ENCODE measurements around the gene RARA.
A peak's percentile ranks its signal among the peaks of the same experiment; 100 is the strongest.

The RARA gene

DNA sequence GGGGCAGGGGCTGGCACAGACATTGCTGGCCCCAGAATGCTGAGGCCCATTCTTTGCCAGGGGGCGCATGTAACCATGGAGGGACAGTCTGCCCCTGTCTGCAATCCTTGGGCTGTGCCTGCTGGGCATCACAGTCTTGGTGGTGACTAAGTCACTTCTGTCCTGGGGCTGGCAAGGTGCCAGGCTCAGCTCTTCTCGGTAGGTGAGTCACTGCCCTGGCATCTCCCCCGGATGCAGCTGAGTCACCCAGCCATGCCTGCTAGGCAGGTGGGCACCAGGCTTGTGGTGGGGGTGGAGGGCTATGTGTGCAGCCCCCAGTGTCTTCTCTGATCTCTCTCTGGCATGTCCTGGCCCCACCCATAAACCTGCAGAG is 5.6 kb downstream of the RARA start:
- peaks cover 10% of the 10 kb centered on the region for H4K20me1 ChIP-seq
- peak overlapping the region; percentile 68 for H3K4me2 ChIP-seq
- H3K9me3 ChIP-seq = no peaks in the 10 kb centered on the region
- H3K4me1 ChIP-seq = peaks cover 96% of the 10 kb centered on the region
- no peak overlapping the region for H3K9ac ChIP-seq
- no peak for TF ChIP-seq Cebpa-rat (IDR thresholded peaks at IDR 0.05)
- no peaks in the 10 kb centered on the region; the same call in 1 of the 2 replicates for H3K27me3 ChIP-seq
- no peaks in the 10 kb centered on the region for H3K36me3 ChIP-seq
- no peak overlapping the region for H3K4me3 ChIP-seq
- H3K27ac ChIP-seq = no peak overlapping the region

DNA sequence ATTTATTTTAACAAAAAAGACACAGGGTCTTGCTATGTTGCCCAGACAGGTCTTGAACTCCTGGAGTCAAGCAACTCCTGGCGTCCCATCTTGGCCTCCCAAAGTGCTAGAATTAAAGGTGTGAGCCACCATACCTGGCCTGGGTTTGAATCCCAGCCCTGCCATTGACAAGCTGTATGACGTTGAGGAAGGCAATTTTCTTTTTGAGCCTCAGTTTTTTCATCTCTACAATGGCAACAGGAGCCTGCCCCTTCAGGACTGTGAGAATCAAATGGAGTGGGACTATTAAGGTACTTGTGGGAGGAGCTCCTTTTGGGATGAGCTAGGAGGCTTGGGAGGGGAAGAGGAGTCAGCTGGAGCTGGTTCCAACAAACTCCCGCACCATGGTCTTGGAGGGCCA is 6.2 kb downstream of the RARA start:
- Histone ChIP-seq H3K4me1 (peaks cover 96% of the 10 kb centered on the region), H3K9ac (no peak overlapping the region), H3K4me3 (no peak overlapping the region), H3K4me2 (peak overlapping the region; percentile 100), H4K20me1 (peaks cover 16% of the 10 kb centered on the region), H3K9me3 (no peaks in the 10 kb centered on the region), H3K27ac (peak overlapping the region; percentile 47), H3K27me3 (no peaks in the 10 kb centered on the region; the same call in 1 of the 2 replicates), H3K36me3 (no peaks in the 10 kb centered on the region)
- no peak for TF ChIP-seq Cebpa-rat (IDR thresholded peaks at IDR 0.05)

DNA sequence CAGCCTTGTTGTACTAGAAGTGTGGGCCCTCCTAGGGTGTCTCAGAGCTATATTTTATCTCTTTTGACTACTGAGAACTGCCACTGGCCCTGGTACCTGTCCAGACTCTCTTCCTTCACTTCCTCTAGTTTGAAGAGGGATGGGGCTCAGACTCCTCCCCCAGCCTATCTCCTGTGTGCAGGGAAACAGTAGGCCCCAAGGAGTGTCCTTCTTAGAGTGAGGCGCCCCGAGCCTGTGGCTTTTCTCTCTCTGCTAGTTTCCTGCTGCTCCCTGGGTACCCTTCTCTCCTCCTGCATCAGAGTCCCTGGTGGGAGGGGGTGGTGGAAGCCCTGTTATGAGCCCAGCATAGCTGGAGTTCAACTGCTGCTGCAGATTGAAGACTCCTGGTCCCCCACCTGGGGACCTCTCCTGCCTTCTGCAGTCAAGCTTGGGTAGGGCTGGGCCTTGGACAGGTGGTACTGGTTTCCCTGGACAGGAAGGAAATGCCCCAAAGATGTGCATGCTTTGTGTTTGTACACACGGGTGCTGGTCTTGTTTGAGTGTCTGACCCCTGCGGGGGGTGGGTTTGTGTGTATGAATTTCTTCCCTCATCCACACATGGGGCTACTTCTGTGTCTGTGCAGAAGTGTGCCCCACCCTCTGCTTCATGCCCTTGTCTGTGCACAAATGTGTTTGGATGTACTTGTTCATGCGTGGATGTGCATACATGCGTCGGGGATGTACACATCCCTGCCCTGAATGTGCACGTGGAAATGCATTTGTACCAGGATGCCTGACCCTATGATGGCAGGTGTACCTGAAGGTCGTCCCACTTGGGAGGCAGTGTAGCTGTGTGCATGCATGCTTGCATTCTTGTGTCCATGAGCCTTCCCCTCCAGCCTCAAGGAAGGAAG is 6.9 kb downstream of the RARA start:
- Histone ChIP-seq H3K27ac (peak overlapping the region; percentile 47), H3K9ac (peak overlapping the region; percentile 16; the same call in 1 of the 2 replicates), H3K9me3 (no peaks in the 10 kb centered on the region), H3K36me3 (no peaks in the 10 kb centered on the region), H3K27me3 (no peaks in the 10 kb centered on the region; the same call in 1 of the 2 replicates), H4K20me1 (peaks cover 23% of the 10 kb centered on the region), H3K4me3 (no peak overlapping the region), H3K4me1 (peaks cover 96% of the 10 kb centered on the region), H3K4me2 (peak overlapping the region; percentile 100)
- TF ChIP-seq Cebpa-rat (IDR thresholded peaks at IDR 0.05) = no peak

DNA sequence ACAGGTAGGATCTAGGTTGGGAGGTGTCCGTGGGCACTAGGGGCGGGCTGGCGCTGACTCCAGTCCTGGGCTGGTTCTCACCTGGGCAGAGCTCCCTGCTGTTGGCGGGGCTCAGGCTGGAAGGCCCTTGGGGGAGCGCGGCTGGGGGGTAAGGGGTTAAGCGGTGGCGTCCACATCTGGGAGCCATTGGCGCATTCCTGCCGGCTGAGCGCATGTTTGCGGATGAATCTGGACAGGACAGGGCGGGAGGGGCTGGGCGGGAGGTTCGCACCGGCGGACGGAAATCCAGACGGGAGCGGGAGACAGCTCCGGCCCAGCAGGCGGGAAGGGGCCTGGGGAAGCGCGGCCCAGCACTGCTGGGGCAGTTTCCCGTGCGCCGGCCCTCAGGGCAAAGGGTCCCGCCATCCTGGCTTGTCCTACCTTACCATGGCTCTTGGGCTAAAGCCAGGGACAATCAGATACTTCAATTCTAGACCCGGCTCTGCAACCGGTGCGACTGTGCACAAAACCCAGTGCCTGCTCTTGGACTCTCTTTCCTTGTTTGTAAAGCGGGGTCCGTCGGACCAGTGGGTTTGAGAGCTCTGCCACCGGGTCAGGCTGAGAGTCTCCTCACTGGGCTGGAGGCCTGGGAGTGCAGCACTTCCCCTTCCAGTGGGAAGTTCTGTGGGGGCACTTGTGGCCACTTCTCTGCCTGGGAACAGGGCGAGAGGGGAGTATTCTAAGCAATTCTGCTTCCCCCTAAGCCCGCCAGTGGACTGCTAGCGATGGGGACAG is 7.8 kb downstream of the RARA start:
- Histone ChIP-seq H3K27me3 (no peaks in the 10 kb centered on the region; the same call in 1 of the 2 replicates), H3K9ac (peak overlapping the region; percentile 24; the same call in 1 of the 2 replicates), H3K27ac (0 out of 2 replicates have a peak overlapping the region, but pooled peaks have one; percentile 46), H3K4me3 (no peak overlapping the region), H4K20me1 (peaks cover 31% of the 10 kb centered on the region), H3K9me3 (no peaks in the 10 kb centered on the region), H3K36me3 (no peaks in the 10 kb centered on the region), H3K4me2 (peak overlapping the region; percentile 100), H3K4me1 (peaks cover 96% of the 10 kb centered on the region)
- no peak for TF ChIP-seq Cebpa-rat (IDR thresholded peaks at IDR 0.05)

DNA sequence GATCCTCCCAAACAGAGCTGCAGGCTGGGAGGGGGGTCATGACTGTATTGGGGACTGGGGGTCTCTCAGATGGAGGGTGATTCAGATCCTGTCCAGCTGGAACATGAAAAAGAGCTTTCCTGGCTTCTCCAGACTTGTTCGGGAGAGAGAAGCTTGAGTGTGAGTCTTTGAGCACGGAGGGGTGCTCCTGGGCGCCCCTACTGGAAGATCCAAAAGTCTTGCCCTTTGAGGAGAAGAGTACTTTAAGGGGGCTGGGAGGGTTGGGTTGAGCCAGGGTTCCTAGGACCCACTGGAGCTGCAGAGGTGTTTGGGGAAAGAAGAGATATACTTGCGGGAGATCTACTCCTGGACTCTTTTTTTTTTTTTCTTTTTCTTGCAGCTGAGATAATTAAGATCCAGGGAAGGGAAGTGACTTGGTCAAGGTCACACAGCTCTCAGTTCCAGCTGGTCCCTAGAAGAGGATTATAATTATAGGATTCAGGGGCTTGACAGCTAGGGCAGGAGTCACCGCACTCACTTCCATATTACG is 8.4 kb downstream of the RARA start:
- no peaks in the 10 kb centered on the region for H3K36me3 ChIP-seq
- no peaks in the 10 kb centered on the region for H3K9me3 ChIP-seq
- H3K4me1 ChIP-seq = peaks cover 96% of the 10 kb centered on the region
- TF ChIP-seq Cebpa-rat (IDR thresholded peaks at IDR 0.05) = no peak
- H3K4me2 ChIP-seq = peak overlapping the region; percentile 100
- H3K9ac ChIP-seq = peak overlapping the region; percentile 89; the same call in 1 of the 2 replicates
- no peaks in the 10 kb centered on the region; the same call in 1 of the 2 replicates for H3K27me3 ChIP-seq
- peak overlapping the region; percentile 46; the same call in 1 of the 2 replicates for H3K27ac ChIP-seq
- H3K4me3 ChIP-seq = peak overlapping the region; percentile 96
- H4K20me1 ChIP-seq = peaks cover 38% of the 10 kb centered on the region

DNA sequence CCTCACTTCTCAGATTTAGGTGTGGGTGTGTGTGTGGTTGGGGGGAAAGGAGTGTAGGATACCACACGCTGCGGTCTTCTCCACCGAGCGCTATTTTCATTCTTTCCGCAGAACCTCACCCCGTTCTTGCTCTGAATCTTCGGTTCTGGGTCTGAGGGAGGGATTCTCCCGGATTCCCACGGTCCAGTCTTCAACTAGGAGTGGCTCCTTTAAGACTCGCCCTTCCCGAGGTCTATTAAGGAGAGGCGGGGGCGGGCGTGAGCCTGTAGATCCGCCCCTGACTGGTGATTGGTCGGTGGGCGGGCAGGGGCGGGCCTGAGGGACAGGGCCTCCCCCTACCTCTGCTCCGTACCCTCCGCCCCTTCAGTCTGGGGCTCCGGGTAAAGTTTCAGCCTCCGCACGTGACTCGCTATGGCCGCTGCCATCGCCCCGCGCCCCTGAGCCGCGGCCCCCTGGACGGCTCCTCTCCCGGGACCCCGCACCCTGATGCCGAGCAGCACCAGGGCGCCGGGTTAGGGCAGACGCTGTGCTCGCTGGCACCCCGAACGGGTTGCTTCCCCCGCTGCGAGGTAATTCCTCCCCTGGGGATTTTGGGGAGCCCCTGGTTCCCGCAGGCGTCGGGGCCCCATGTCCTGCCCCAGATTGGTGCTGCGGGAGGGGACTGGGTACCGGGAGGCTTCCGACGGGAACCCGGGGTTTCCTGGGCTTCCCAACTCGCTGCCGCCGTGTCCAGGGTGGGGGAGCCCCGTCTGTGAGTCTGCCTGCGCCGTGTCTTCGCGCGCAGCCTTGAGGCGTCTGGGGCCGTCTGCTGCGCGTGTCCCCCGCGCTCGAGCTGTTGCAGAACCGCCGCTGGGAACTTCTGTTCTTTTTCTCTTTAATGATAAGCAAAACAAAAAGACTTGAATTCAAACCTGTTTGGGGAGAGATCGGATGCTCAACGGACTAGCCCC is 9.2 kb downstream of the RARA start:
- no peak for TF ChIP-seq Cebpa-rat (IDR thresholded peaks at IDR 0.05)
- Histone ChIP-seq H3K27ac (peak overlapping the region; percentile 86), H3K4me2 (peak overlapping the region; percentile 100), H3K4me1 (peaks cover 95% of the 10 kb centered on the region), H3K9ac (peak overlapping the region; percentile 89), H4K20me1 (peaks cover 45% of the 10 kb centered on the region), H3K4me3 (peak overlapping the region; percentile 96), H3K27me3 (no peaks in the 10 kb centered on the region; the same call in 1 of the 2 replicates), H3K9me3 (no peaks in the 10 kb centered on the region), H3K36me3 (no peaks in the 10 kb centered on the region)

DNA sequence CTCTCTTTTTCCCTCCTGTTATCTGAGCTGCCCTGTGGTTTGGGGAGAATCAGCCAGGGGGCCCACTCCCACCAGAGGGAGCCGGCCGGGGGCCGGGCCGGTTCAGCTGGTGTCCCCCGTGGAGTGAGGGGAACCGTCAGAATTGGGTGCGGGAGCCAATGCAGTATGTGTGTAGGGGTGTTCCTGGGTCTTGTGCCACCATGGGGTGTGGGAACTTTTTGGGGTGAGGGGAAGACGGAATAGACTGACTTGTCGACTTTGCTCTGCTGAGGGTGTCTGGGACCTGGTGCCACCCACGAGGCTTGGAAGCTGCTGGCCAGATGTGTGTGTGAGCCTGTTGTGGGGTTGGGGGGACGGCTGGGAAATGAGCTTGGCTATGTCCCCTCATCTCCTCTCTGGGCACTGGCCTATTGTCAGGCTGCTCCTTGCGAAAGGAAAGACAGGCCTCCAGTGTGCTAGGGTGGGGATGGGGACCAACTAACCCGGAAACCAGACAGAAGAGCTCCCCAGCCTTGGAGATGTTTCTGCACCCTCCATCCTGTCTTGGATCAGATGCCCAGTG is 9.9 kb downstream of the RARA start:
- no peaks in the 10 kb centered on the region; the same call in 1 of the 2 replicates for H3K27me3 ChIP-seq
- H3K36me3 ChIP-seq = no peaks in the 10 kb centered on the region
- peak overlapping the region; percentile 89 for H3K9ac ChIP-seq
- H3K4me3 ChIP-seq = peak overlapping the region; percentile 96
- H4K20me1 ChIP-seq = peaks cover 53% of the 10 kb centered on the region
- H3K4me2 ChIP-seq = peak overlapping the region; percentile 100
- peak overlapping the region; percentile 86; the same call in 1 of the 2 replicates for H3K27ac ChIP-seq
- H3K9me3 ChIP-seq = no peaks in the 10 kb centered on the region
- no peak for TF ChIP-seq Cebpa-rat (IDR thresholded peaks at IDR 0.05)
- H3K4me1 ChIP-seq = peaks cover 95% of the 10 kb centered on the region

DNA sequence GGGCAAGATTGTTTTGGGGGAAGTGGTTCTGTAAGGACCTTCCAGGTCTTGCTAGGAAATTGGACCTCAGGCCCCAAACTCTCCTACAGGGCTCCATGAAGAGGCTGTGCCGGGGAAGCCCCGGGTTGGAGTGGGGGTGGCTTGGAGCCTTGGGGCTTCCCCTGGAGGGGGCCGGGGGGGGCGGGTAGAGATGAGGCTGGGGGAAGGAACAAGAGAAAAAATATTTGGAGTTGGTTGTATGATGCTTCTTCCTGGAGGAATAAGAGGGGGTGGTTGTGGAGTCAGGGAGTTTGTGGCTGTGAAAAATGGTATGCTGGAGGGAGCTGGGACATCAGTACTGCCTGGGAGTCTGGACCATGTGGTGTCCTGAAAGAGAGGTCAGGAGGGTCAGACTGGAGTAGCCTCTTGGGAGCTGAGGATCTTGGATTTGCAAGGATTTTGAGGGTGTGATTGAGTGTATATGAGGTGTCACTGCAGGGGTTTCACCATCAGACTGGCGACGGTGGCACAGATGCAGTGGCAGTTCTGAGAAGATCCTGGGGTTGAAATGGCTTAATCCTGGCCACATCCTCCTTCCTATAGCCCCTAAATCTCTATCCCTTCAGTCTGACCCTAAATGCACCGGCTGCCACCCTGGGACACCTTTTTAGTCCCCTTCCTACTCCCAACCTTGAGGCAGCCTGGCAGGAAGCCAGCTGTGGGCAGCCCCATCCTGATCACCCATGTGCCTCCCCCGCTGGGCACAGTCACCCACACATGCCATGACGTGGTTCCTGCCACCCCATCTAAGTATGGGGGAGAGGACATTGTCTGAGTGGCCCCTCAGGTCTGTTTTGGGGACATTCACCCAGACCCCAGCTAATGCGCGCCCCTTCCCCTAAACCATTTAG is 10.9 kb downstream of the RARA start:
- Histone ChIP-seq H3K4me1 (peaks cover 95% of the 10 kb centered on the region), H3K36me3 (no peaks in the 10 kb centered on the region), H3K4me3 (0 out of 2 replicates have a peak overlapping the region, but pooled peaks have one; percentile 33), H3K9me3 (no peaks in the 10 kb centered on the region), H3K27me3 (no peaks in the 10 kb centered on the region; the same call in 1 of the 2 replicates), H3K27ac (no peak overlapping the region), H3K4me2 (peak overlapping the region; percentile 100), H3K9ac (no peak overlapping the region), H4K20me1 (peaks cover 63% of the 10 kb centered on the region)
- TF ChIP-seq Cebpa-rat (IDR thresholded peaks at IDR 0.05) = no peak

Measured in BLaER1 (cell line).